Activated CD8-positive, alpha-beta memory T cell treated with anti-CD3 and anti-CD28 coated beads, Interleukin-2, amount 50 U/mL, for 1 hour (primary cell): Measurements from ENCODE around the gene SKAP1.
"Not testable (repeated sequence)": the region's sequence is repeated elsewhere in the genome, so short reads cannot be mapped to it uniquely, and the experiment has no call there.

Experiments
- DNase-seq: peaks from one replicate; pipeline ENCODE4 v3.0.0-alpha.2; 2020; ENCODE audit errors: extremely low read depth

SKAP1 gene

GRCh38 chr17:48245465-48246033 lies 184.5 kb downstream of the SKAP1 start:
- not testable (repeated sequence) for DNase-seq

GRCh38 chr17:48244814-48245213 lies 185.2 kb downstream of the SKAP1 start:
- DNase-seq = no peak

DNA sequence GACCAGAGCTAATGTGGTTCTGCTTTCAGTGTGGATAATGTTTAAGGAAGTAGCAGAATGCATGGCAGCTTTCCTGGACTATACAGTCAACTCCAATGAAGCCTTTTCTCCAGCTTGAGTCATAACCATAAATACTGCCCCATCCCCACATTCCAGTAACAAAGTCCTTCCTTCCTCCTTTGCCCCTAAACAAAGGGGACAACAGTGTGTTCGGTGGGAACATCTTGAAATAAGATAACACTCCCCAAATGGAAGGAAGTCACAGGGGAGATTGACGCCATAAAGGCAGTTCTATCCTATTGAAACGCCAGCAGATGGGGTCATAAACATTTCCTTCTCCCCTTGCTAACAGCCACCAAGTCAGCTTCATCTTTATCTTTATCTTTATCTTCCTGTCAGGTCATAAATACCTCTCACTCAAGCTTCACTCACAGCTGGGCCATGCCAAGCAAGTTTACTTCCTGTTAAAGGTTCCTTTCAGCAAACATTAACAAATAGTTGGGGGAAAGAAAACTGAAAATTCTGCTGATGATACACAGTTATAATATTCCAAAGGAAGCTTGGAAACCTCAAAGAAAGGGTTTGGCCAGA lies 185.8 kb downstream of the SKAP1 start:
- DNase-seq = no peak

- no peak for DNase-seq
These were observed 188.1 kb downstream of the SKAP1 start for GRCh38 chr17:48241770-48242497.

DNA sequence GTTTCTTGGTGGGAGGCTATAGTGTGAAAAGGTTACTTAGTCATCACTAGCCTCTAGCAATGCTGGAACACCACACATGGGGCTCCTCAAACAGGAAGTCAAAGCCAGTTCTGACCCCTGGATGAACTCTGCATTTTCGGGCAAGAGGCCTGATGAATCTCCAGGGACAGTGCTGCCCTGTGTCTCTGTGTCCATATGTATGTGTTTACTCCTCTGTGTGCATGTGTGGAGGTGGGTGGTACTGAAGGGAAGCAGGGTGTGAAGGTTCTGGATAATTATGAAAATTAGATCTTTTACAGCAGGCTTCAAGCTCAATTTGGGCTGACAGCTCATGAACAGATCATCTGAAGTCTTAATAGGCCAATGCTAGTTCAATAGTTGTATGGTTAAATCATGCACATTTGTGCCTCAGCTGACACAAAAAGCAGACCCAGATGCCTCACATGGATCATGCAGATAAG lies 188.9 kb downstream of the SKAP1 start:
- no peak for DNase-seq

DNA sequence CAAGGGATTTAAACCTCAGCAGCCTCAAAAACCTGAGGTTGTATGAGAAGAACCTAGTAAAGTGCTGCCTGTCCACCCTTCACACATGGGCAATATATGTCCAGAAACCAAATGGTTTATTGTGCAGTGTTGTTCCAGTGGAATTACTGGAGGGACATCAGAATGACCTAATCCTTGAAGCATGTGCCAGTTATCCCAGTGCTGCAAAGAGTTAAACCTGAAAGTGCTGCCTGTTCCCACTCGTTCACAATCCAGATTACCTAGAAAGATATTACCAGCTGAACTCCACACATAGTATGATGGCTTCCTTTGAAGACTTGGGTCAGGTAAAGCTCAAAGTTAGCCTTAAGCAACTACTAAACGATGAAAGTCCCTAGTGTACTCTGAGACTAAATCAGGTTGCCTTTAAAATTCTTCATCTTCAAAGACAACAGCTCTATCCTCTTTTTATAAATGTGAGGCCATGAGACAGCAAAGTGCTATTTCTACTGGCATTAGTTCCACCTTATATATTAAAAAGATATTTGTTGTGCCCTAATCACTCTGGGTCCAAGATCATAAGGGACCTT lies 189.4 kb downstream of the SKAP1 start:
- no peak for DNase-seq

DNA sequence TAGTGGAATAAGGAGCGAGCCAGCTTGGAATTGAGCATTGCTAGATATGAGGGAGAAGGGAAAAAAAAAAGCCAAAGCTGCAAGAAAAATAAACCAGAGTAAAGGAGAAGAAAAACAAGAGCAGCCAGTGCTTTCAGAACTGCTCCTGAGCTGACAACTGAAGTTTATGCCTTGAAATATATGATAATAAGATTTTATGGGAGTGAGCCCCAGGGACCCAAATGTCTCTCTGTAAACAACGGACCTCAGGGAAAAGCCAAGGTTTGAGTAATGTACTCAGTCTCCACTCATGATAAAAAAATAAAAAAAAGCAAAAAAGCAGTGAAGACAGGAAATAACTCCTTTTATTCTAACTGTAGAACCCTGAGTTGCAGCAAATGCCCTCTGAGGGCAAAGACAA lies 189.9 kb downstream of the SKAP1 start:
- no peak for DNase-seq

- no peak for DNase-seq
These were observed 190.4 kb downstream of the SKAP1 start for GRCh38 chr17:48239603-48239995.

GRCh38 chr17:48238933-48239602 lies 190.9 kb downstream of the SKAP1 start:
- no peak for DNase-seq

- no peak for DNase-seq
These were observed 192.6 kb downstream of the SKAP1 start for GRCh38 chr17:48237456-48237855.

- no peak for DNase-seq
These were observed 193.3 kb downstream of the SKAP1 start for GRCh38 chr17:48236681-48237134.

DNA sequence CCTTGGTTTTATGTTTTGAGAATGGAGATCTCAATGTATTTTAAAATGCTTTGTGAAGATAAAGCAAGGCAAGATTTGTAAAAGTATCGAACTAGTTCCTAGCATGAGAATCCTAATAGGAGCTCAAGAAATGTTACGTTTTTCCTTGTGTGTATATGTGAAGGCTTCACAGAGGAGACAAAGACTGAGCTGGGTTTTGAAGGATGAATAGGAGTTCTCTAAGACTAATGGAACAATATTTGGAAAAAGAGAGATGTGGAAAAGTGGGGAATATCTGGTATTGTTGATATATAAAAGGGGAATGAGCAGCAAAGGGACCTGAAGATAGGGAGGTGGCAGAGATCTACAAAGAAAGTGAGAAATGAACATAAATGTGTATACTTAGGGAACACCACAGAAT lies 195.1 kb downstream of the SKAP1 start:
- DNase-seq = no peak

DNA sequence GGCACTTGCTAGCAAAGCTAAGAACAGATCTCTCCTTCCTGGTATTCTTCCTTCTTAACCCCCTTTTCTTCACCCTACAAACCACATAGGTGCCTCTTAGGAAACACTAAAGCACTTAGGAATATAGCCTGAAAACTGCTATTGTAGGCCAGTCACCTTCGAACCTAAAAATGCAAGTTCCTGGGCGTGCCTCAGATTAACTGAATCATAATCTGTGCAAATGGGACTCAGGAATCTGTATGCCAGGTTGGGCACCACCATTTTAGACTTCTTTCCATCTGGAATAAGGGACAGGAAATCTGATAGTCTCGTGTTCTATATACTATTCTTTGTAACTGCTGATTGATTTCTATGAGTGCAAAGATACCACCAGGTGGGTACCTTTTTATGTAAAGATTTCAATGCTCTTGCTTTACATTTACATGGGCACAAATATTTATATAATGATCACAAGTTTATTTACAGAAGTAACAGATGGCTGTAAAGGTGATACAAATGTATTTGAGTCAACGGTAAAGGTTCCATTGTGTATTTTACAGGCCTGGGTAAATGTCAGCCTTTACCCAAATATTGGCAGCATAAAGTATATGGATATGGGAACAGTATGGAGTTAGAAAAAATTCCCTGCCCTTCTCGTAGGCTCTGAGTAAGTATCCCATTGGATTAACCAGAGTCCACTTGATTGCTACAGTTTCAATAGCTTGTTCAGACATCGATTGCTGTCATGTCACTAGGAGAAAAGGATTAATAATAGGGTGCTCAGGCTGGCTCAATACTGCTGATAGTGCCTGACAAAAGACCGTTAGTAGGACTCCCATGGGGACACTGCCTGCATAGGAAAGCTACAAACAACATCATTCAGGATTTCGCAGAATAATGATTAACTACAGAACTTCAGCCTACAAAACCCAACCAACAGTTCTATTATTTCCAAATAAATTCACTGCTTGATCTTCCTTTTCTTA lies 197.7 kb downstream of the SKAP1 start:
- no peak for DNase-seq

- no peak for DNase-seq
These were observed 200.1 kb downstream of the SKAP1 start for GRCh38 chr17:48229936-48230335.

DNA sequence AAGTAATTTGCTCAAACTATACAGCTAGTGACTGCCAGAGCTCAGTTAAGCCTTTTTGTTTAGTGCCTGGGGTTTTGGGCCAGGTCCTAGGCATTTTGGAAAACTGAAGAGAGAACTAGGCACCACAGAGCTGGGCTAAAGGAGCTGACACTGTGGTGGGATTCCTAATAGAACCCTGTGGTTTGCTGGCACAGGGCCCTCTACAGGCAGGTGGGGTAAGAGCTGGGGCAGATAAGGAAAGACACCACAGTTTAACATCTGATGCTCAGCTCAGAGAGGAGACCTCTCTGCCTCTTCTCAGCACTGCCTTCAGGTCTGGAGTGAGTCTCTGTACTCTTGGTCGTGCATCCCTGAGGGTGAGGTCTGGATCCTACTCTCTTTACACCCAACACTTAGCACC lies 201.3 kb downstream of the SKAP1 start:
- DNase-seq = no peak

GRCh38 chr17:48225725-48226567 lies 204.1 kb downstream of the SKAP1 start:
- no peak for DNase-seq

DNA sequence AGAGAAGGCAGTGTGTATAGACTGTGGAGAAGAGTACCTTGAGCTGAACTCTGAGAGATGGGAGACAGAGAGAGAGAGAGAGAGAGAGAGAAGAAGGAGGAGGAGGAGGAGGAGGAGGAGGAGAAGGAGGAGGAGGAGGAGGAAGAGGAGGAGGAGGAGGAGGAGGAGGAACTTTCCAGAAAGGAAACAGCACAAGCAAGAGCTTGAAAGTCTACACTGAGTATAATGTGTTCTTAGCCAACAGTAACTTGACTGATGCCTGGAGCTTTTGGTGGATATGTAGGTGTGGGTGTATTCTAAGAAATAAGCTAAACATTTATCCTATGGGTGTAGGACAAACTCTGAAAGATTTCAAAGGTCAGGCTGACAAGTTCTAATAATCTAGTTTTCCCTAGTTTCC lies 206.1 kb downstream of the SKAP1 start:
- no peak for DNase-seq

DNA sequence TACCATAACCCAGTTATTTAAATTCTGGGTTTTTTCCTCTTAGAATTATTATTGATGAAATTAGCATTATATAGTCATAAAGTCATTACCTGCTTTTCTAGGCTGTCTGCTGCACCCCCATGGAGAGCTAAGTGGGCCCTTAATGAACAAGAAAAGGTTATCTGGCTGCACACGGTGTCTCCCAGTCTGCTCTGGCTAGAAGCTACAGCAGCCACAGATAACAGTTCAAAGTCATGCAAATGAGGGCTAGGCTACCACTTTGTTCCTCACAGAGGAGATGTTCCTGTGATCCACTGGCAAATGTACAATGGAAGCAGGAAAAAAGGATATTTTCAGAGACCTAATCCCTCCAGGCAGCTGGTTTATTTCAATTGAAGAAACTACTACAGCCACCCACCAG lies 210.4 kb downstream of the SKAP1 start:
- no peak for DNase-seq

DNA sequence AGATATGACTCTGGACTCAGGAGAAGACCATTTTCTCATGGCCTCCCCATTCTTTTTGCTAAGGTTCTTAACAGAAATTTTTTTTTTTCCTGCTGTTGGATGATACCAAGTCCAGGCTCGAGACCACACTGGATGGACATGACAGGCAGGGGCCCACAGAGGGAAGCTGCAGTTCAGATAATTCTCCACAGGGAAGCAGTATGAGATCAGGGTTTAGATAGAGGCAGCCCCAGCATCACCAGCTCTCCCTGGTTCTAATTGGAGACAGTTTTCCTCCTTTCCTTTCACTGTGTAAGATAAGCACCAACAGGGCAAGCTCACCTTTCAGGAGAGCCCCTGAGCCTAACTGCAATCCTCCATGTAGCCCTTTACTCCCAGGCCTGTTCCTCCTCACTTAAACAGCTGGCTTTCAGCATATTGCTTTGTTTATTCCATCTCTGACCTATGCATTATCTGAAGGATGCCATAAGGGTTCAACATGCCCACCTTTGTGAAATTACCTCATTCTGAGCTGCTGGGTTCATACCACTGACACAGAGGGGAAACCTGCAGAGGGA lies 214.4 kb downstream of the SKAP1 start:
- DNase-seq = no peak

DNA sequence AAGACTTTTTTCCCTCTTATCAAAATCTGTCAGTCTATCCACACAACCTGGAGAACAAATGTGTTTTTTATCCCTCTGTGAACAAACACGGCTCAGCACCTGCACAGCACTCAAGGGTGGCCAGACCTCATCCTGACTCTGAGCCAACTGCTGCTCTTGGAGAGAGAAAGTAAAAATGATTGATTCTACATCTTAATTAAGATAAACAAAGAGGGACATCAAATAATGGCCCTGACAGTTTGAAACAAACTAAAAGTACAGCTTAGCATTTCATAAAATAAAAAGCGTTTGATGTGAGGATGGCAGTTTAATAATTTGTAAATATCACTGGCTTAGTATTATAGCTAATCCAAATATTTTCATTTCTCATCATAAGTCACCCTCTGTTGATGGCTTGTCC lies 216.2 kb downstream of the SKAP1 start:
- no peak for DNase-seq
